PC-3 (cell line): ENCODE data around the gene RPL5.

Experiments used
- CTCF ChIP-seq: fragments of 300-600 bp; sonication (generic); conservative IDR thresholded peaks from 2 replicates; pipeline ENCODE4 v1.5.1; 2017; ENCODE audit warnings: antibody characterized with exemption, low read depth, mild to moderate bottlenecking, low read length
- EZH2phosphoT487 ChIP-seq: fragments of 300-600 bp; sonication (generic); IDR thresholded peaks from 2 replicates; pipeline ENCODE4 v1.6.1; 2018; ENCODE audit warnings: mild to moderate bottlenecking, antibody characterized with exemption, low read length, borderline replicate concordance

- no peak for TF ChIP-seq CTCF
- TF ChIP-seq EZH2phosphoT487, result no peak
Measured at GRCh38 chr1:92838519-92838918, 6.7 kb downstream of the RPL5 start.
